GM12873 (cell line): Measurements from ENCODE around the gene TIMP2.

Source experiments
- CTCF ChIP-seq: IDR thresholded peaks from 2 replicates; pipeline ENCODE4 v1.5.1; 2012; ENCODE audit warnings: low read depth, mild to moderate bottlenecking, moderate library complexity, low read length, control low read depth; ENCODE audit not compliant: insufficient read depth; ENCODE audit errors: missing control alignments

TIMP2 gene

DNA sequence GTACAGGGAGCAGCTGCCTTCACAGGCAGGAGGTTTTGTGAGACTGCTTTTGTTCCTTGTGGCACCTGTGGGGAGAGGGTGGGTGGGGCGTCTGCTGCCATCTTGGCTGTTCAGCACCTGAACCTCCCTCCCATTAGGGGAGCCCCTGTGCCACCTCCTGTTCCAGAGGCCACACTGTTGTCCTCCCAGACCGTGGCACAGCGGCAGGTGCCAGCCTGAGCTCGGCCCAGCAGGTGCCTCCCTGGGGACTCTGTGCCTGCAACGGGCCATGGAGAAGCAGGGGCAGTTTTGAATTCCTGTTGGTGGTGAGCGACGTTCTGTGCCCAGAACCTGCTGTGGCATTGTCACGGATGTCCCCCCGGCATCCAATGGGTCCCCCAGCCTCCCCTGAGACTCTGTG, 44.7 kb upstream of the TIMP2 start:
- no peak for TF ChIP-seq CTCF

- no peak for TF ChIP-seq CTCF
Observed at GRCh38 chr17:78967782-78968362, 42.7 kb upstream of the TIMP2 start.

GRCh38 chr17:78966910-78967600, 41.9 kb upstream of the TIMP2 start:
- no peak for TF ChIP-seq CTCF

- TF ChIP-seq CTCF: no peak
Observed at GRCh38 chr17:78966123-78966813, 41.1 kb upstream of the TIMP2 start.

GRCh38 chr17:78965491-78965924, 40.3 kb upstream of the TIMP2 start:
- TF ChIP-seq CTCF: no peak

- no peak for TF ChIP-seq CTCF
Observed at GRCh38 chr17:78963378-78963777, 38.2 kb upstream of the TIMP2 start.

DNA sequence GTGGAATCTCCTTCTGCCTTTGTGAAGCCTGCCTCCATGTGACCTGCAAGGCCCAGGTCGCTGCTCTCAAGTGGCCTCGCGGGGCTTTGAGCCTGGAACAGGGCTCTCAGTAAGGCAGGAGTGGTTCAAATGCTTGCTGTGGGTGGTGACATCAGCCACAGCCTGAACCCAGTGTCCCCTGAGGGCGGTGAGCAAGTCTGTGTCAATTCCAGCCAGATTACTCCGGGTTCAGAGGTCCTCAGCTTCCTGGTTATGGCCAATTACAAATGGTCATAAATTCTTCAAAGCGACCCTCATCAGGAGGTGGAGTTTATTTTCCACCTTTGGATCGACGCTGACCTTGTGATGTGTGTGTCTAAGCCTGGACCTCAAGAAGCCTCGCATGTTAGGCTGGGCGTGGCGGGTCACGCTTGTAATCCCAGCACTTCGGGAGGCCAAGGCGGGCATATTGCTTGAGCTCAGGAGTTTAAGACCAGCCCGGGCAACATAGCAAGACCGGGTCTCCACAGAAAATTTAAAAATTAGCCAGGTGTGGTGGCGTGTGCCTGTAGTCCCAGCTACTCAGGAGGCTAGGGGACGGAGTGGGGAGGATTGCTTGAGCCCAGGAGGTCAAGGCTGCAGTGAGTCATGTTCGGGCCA, 37.3 kb upstream of the TIMP2 start:
- TF ChIP-seq CTCF: no peak
